Hematopoietic multipotent progenitor cell treated with erythropoietin and hydrocortisone succinate and interleukin-3 and kit ligand, for 4 days (in vitro differentiated cells): ENCODE results near the gene TTLL10.

Experiments used
- DNase-seq: peaks from one replicate; pipeline ENCODE4 v3.0.0-alpha.2; 2015

TTLL10 gene

DNA sequence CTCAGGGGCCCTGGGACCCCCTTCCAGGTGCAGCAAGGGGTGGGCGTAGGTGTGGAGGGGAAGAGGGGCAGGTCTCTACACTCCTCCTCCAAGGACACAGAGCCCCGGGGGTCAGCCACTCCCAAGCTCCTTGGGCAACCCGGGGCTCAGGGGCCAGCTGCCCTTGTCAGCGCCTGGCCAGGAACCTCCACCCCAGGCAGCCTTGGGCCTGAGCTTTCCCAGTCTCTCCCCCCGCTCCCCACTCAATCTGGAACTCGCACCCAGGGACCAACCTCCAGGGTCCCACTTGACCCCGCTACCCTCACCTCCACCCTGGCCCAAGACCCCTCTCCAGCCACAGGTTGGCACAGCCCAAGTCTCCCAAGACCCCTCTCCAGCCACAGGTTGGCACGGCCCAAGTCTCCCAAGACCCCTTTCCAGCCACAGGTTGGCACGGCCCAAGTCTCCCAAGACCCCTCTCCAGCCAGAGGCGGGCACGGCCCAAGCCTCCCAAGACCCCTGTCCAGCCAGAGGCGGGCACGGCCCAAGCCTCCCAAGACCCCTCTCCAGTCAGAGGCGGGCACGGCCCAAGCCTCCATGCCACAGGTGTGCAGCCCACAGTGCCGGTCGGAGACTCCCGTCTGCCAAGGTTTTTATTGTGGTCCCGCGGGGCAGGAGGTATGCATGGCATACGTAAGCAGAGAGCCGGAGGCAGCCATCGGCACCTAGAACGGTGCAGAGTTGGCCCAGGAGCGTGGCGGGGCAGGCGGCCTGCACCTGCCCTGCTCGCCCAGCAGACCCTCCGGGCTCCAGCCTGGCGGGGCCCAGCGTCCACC, 37.3 kb downstream of the TTLL10 start:
- DNase-seq: no peak

DNA sequence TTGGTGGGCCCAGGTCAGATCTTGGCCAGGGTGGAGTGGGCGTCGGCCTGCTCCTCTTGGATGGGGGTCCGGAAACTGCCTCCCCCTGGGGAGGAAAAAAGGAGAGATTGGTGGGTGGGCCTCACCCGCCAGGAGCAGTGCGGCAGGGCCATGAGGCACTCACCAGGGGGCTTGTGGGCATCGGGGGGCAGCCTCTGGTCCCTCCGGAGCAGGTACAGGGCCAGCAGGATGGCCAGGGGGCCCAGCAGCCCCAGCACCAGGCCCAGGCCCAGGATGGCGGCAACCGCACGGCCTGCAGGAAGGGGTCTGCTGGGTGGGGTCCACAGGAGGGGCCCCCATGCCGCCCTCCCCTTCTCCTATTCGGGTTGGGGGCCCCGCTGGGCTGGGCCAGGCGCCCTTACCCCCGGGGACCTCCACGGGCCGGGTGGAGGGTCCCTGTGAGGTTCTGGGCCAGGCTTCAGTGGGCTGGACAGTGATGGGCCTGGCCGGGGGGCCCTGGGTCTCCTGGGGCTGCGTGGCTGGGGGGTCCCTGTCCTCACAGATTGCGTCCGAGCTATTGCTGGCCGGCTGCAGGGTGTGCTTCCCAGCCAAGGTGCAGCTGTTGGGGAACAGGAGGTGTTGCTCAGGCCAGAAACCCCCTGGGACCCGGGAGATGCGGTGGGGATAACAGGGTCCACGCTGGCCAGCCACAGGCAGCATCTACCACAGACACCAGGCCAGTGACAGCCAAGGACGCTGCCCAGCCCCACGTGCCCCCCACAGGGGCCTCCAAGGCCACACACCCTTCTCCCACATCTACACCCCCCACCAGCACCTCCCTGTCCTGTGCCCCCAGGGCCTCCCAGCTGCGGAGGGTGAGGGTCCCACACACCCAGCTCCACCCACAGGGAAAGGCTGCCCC, 38.1 kb downstream of the TTLL10 start:
- no peak for DNase-seq

GRCh38 chr1:1212780-1213344, 39.2 kb downstream of the TTLL10 start:
- DNase-seq: peak; percentile 82

GRCh38 chr1:1213345-1214265, 39.9 kb downstream of the TTLL10 start, which contains the start of gene TNFRSF4:
Gene TNFRSF4, minus strand, starts transcription at chr1:1214153. Its CDS starts 26 bp downstream, at chr1:1214127.
- no peak for DNase-seq

- DNase-seq: no peak
These were observed 41.5 kb downstream of the TTLL10 start for GRCh38 chr1:1215080-1215676.

DNA sequence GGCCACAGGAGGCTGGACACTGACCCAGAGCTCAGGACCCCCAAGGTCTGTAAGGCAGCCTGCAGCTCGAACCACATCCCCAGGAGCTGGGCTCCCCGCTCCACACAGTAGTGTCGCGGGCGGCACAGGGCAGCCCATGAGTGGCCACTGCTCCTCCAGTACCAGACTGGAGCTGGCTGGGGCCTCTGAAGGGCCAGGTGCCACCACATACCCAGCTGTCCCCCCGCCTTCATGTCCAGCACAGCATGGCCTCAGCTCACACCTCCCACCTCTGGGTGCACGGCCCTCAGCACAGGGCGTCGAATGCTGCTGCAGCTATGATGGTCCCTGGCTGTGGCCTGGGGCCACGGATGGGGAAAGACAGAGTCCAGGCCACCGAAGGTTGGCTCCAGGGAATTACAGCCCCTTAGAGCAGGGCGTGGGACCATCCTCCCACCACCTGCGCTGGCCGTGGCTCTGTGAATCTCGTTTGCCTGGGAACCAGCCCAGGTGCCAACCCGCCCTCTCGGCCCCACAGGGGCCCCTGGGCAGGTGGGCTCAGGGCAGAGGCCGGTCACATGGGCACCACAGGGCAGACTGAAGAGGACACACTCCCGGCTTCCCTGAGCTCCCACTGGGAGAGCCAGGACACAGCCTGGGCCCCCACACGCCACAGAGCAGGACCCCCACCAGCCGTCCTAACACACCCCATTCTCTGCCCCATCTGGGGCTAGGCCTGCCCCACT, 42.4 kb downstream of the TTLL10 start:
- DNase-seq: no peak

- DNase-seq: no peak
These were observed 43.3 kb downstream of the TTLL10 start for GRCh38 chr1:1216770-1217620.

DNA sequence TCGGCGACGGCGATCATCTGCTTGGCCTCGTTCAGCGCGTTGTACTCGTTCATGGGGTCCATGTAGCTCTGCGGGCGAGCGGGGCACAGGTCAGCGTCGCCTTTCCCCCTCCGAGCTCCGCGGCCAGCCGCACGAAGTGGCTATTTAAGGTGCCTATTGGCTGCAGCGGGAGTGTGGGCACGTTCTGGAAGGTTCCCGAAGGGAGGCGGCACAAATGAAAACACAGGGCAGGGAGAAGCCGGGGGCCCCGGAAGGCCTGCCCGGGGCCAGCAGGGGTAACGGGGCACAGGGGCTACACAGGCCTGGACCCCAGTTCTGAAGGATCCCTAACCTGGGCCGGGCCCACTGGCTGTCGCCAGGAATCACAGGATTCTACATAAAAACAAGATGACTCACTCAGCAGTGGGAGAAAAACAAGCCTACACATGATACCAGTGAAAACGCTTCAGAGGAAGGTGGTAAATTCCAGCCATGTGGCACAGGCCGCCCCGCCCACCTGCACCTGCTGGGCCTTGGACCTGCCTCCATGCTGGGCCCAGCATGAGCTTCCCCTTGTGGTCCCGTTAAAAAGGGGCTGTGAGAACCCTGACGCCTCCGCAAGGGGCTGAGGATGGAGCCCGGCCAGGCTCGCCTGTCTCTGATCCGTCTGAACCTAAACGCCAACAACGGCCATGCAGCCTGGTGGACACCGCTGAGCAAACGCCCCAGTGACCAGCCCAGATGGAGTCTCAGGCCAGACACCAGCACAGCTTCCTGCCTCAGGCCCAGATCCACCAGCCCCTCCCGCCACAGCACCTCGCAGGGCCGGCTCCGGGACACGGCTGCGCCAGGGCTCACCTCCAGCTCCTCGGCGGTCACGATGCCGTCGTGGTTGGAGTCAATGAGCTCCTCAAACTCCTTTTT, 44.2 kb downstream of the TTLL10 start:
- DNase-seq: no peak

DNA sequence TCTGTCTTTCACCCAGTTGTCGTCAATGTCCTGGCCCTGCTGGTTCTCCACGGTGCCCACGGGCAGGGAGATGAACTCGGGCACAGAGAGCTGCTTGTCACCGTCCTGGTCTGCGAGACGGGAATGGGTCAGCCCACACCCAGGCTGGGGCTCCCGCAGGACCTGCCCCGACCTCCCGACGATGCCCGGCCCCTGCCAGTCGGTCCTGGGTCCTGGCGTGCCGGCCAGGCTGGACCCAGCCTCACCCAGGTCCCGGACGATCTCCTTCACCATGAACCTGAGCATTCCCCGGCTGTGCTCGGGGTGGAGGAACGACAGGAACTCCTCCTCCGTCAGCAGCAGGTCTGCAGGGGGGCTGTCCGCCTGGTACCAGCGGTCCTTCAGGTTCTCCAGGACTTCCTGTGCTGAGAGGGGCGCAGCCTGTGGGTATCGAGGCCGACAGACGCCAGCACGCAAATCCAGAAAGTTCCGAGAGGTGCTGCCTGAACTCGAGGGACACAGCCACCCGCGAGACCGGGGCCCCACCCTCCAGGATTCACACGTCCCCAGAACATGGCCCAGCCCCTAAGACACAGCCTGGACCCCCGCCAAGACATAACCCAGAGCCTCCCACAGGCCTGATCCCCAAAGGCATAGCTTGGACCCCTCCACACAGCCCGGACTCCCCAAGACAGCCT, 45.0 kb downstream of the TTLL10 start:
- DNase-seq: no peak

- no peak for DNase-seq
These were observed 45.7 kb downstream of the TTLL10 start for GRCh38 chr1:1219341-1219740.

- no peak for DNase-seq
These were observed 46.5 kb downstream of the TTLL10 start for GRCh38 chr1:1220197-1220596.

DNA sequence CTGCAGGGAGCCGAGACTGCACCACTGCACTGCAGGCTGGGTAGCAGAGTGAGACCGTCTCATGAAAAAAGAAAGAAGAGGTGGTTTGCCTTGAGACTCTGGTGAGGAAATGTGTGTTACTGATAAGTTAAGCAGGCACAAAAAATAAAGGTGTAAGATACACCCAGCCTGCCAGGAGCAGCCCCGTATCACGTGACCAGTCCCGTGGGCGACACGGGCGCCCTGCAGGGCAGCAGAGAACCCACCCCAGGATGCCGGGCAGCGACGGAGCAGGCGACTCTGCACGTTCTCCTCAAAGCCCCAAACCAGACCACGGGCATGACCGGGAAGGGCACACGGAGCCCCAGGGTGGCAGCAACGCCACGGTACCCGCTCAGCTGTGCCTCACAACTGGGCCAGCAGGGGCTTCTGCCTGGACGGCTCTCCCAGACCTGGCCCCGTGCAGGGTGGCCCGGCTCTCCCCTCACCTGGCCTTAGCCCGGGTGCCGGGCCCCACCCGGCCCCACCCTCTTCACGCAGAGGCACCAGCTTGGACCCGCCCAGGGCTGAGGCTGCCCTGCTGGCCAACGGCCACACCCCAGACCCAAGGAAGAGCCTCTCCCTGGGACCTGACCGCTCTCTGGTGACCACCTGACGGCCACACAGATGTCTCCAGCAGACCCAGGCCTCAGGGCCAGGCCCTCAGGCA, 48.4 kb downstream of the TTLL10 start:
- no peak for DNase-seq

DNA sequence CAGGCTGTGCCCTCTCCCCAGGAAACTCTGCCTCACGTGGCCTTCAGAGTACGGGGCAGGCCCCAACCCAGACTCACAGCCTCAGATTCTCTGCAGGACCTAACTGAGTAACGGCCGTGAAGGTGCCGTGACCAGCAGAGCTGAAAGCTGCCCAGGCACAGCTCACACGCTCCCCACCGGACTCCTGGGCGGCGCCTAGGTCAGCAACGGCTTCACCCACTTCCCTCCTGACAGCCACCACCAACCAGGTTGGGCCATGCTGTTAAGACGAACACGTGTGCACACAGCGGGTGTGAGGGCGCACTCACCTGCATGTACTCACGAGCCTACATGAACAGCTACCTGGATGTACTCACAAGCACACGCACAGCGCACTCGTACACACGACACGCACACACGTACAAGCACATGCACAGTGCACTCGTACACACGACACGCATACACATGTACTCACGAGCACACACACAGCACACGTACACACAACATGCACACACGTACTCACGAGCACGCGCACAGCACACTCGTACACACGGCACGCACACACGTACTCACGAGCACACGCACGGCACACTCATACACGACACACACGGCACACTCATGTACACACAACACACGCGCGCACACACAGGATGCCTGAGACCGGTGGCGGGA, 49.0 kb downstream of the TTLL10 start:
- no peak for DNase-seq

DNA sequence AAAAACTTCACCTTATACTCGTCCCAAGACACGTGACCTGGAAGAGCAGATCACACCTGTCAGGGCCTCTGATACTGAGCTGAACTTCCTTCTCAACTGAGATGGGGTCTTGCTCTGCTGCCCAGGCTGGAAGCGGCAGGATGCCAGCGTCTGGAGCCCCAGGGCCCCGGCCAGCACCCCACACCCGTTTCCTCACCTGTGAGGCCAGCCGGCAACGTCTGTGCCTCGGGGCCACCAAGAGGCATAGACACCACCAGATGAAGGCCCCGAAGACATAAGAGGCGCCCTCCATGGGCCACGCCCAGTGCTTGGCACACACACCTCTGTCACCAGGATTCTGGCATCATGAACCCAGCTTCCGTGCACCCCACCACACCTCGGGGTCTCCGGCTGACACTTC, 49.6 kb downstream of the TTLL10 start:
- no peak for DNase-seq

DNA sequence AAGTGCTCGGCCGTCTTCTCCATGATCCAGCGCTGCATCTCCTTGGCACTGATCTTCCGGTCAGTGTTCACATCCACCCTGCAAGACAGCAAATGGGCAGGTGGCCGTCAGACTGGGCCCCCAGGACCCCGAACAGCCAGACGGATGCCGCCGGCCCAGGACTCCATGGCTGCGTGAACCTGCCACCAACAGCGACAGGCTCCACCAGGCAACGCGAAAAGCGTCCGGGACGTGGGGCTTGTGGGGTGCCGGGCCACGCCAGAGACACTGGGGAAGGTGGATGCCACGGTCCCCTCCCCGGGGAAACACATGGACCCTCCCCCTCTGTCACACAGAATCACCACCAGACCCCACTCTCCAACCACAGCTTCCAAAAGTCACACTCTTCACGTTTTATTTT, 50.2 kb downstream of the TTLL10 start:
- DNase-seq: no peak

DNA sequence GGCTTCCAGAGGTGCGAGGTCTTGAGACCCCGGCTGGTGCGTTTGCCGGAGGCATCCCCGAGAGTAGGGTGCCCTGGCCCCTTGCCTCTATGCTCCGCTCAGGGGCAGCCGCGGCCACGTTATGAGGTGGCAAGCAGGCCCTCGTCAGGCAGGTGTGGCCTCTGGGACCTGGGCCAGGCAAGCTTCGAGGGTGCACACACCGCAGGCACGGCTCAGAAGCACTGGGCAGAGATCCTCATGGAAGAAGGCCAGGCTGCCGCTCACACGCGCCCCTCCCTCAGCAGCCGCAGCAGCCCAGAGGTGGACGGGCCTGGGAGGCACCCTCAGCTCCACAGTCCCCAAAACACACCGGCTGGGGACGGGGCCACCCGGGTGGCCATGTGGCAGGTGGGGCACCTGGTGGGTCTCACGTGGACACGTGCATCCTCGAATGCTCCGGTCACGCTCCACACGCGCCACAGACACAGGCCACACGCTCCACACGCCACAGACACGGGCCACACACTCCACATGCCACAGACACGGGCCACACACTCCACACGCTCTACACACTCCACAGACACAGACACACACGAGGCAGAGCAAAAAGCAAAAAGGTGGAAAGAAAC, 51.7 kb downstream of the TTLL10 start:
- no peak for DNase-seq

DNA sequence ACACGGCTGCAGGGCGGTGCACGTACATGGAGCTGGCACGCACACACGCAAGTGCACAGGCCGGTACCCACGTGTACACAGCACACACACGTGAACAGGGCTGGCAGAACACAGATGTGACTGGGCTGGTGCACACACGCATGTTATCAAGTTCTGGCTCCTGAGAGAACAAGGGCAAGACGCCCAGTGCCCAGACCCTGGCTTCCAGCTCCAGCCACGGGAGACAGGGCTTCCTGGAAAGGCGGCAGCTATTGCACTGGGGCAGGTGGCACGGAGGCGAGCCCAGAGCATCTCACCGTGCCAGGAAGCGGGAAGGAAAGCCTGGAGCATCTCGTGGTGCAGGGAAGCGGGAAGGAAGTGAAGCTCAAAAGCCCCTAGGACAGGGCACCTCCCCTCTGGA, 52.2 kb downstream of the TTLL10 start:
- DNase-seq: no peak
